PC-9 (cell line): ENCODE data around the gene UBTD1.

Experiments
- EZH2 ChIP-seq: fragments of 200-600 bp; sonication (generic); IDR thresholded peaks from 2 replicates; pipeline ENCODE4 v1.8.0; 2017; ENCODE audit warnings: antibody characterized with exemption, low read depth
- TF ChIP-seq, protein P1 (sequence below): fragments of 200-600 bp; sonication (generic); conservative IDR thresholded peaks from 2 replicates; pipeline ENCODE4 v1.6.1; 2017; ENCODE audit warnings: mixed run types, antibody characterized with exemption, mild to moderate bottlenecking, moderate library complexity

DNA sequence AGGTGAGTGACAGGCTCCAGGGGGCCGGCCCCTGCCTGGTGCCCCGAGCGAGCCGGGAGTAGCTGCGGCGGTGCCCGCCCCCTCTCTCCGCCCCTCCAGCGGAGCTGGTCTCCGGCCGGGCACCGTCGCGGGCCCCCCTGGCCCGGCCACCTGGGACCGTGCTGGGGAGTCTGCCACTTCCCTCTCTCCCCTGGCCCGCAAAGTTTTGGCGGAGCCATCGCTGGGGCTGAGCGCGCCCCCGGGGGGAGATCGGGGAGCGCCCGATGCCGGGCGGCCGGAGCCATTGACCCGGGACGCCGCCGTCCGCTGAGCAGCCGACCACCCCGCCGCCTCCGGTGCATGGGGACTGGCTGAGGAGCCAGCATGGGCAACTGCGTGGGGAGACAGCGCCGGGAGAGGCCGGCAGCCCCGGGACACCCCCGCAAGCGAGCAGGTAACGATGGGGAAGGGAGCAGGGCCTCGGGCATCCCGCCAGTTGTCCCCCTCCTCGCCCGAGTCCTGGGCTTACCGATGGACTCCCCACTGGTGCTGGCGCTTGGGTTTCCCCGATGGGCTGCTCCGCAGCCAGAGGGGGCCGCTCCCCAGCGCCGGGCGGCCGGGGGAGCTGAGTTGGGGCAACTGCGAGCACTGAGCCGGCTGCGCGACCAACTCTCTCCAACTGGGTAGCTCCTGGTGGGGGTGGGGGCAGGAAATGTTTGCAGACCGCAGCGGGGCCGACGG, at the start of gene UBTD1:
- TF ChIP-seq, protein P1, sequence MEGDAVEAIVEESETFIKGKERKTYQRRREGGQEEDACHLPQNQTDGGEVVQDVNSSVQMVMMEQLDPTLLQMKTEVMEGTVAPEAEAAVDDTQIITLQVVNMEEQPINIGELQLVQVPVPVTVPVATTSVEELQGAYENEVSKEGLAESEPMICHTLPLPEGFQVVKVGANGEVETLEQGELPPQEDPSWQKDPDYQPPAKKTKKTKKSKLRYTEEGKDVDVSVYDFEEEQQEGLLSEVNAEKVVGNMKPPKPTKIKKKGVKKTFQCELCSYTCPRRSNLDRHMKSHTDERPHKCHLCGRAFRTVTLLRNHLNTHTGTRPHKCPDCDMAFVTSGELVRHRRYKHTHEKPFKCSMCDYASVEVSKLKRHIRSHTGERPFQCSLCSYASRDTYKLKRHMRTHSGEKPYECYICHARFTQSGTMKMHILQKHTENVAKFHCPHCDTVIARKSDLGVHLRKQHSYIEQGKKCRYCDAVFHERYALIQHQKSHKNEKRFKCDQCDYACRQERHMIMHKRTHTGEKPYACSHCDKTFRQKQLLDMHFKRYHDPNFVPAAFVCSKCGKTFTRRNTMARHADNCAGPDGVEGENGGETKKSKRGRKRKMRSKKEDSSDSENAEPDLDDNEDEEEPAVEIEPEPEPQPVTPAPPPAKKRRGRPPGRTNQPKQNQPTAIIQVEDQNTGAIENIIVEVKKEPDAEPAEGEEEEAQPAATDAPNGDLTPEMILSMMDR: no peak
- no peak for TF ChIP-seq EZH2
